Posterior vena cava (tissue), 2 donors: ENCODE results near the gene SHISA6. TPM values are rescaled to one million over a fixed set of nuclear protein-coding genes. Genes with fewer than 3 reads are reported as not detected.

Experiments
- DNase-seq: peaks from one replicate; pipeline ENCODE4 v3.0.0-alpha.2; 2020; ENCODE audit warnings: low spot score
- intact Hi-C, 2 donors: fragments of 100-400 bp; cut with DNase I; formaldehyde crosslinking; loops; one replicate each; pipeline versions ENCODE4 v1.14.1 to v1.14.2; 2022 to 2023
- total RNA-seq, 2 donors: library from RNA; stranded (reverse); fragmentation: NEBNext Ultra II Directional; extraction: Animal tissue kit (Norgen Biotek cat#: 25700); gene quantifications; one replicate each; pipeline ENCODE4 v1.2.1, GENCODE V29; 2021
- donor health status: DM: yes; HTN: yes; CAD: no.
- donor health status: DM: yes; HTN: yes; CAD: no.

SHISA6 gene
- total RNA-seq, 2 donors from 2014 or later = 0.24 to 0.88 TPM

DNA sequence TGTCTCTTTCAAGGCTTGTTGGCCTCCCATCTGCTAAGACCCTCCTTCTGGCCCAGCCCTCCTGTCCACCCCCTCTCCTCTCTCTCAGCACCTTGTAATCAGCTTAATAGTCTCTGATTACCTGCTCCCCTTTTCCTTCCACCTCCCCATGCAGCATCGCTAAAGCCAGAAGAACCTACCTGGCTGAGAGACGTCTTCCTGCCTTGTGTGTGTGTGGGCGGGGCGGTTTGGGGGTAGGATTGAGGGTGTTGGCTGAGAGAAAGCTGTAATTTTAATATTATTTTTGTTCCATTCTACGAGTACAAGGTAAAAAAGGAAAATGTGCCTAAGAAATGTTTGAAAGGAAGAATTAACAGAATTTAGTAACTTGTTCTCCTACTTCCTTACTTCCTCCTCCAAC is 360.6 kb downstream of the SHISA6 start:
- intact Hi-C loops = no loop called here
- no peak for DNase-seq

DNA sequence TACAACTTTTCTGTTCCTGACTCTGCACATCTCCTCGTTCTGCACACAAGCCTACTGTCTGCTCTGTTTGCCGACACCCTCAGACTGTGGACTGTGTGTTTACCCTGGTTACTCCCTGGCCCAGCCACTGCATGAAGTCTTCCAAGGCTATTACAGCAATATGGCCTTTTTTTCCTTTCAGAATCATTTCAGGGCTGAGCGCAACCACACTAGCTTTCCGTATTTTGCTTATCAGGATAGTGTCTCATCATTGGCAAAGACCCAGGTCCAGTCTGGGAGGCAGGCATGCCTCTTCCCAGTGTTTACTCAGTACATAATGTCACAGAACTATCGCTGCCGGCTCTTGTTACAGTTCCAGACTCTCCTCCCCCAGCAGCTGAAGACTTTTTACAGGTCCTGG is 367.4 kb downstream of the SHISA6 start:
- peak; percentile 86 for DNase-seq
- intact Hi-C loops = no loop called here

GRCh38 chr17:11610999-11611566 is 370.1 kb downstream of the SHISA6 start:
- intact Hi-C loops = no loop called here
- DNase-seq = no peak

GRCh38 chr17:11612956-11613355 is 371.9 kb downstream of the SHISA6 start:
- DNase-seq = no peak
- intact Hi-C loops = no loop called here
